HG03575 (cell line): ENCODE results near the gene TNFRSF8.

Source experiments
- ATAC-seq: cut with Tn5 transposase; IDR thresholded peaks from one replicate; pipeline ENCODE4 v1.9.1; 2021; ENCODE audit not compliant: unreplicated experiment, insufficient number of reproducible peaks, low FRiP score; ENCODE audit errors: extremely low read depth

Gene TNFRSF8

DNA sequence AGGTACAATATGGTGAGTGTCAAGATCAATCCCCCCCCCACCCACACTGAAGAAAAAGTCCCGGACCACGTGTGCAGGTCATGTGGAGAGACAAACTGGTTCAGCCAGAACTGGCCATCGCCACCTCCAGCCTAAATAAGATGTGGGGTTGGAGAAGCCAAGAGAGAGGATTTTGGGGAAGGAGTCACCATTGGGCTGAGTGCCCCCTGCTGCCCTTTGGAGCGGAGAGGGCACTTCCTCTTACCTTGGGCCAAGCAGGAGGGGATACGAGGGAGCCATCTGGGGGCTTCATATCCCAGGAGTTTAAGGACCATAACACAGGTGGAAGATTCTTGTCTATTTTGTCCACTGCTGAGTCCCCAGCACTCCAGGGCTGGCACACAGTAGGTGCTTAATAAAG, 101.1 kb downstream of the TNFRSF8 start:
- no peak for ATAC-seq

DNA sequence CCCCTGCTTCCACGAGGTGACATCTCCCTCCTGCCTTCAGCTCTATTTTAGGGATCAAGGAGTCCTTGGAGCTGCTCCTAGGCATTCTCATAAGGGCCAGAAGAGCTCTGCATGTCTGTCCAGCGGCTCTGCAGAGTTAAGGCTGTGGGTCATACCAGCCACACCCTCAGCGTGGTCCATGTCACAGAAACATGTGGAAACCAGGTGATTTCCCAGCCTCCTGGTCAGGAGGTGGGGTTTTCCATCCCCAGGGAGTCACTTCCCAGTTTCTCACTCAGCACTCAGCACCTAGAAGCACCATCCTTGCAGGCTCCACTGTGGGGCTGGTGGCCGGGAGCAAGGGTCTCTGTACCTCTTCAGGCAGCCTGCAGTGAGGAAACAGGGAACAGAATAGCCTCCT, 102.2 kb downstream of the TNFRSF8 start:
- ATAC-seq: no peak

DNA sequence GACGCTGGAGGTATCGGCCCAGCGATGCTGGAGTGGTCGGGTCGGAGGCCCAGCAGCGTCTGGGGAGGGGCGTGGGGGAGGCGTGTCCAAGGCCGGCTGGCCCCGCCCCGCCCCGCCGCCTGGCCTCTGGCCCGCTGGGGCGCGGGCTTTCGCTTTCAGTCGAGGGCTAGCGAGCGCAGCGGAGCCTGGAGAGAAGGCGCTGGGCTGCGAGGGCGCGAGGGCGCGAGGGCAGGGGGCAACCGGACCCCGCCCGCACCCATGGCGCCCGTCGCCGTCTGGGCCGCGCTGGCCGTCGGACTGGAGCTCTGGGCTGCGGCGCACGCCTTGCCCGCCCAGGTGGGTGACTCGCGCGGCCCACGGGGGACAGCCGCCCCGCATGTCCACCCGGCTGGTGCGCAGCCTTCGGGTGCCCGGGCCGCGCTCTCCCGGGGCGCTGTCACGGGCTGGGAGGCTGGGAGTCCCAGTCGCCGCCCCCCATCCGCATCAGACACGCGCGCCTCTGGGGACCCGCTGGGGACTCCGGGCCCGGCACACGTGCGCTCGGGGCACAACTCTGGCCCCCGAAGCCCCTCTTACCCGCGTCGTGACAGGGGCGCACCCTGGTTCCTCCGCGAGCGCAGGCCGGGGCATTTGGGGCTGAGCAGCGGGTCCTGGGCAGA, 103.9 kb downstream of the TNFRSF8 start, which contains the start of gene TNFRSF1B:
Gene TNFRSF1B, plus strand, starts transcription at position 158 of the 659 bp plus-strand sequence. Its CDS starts 101 bp downstream, at position 259.
- no peak for ATAC-seq

DNA sequence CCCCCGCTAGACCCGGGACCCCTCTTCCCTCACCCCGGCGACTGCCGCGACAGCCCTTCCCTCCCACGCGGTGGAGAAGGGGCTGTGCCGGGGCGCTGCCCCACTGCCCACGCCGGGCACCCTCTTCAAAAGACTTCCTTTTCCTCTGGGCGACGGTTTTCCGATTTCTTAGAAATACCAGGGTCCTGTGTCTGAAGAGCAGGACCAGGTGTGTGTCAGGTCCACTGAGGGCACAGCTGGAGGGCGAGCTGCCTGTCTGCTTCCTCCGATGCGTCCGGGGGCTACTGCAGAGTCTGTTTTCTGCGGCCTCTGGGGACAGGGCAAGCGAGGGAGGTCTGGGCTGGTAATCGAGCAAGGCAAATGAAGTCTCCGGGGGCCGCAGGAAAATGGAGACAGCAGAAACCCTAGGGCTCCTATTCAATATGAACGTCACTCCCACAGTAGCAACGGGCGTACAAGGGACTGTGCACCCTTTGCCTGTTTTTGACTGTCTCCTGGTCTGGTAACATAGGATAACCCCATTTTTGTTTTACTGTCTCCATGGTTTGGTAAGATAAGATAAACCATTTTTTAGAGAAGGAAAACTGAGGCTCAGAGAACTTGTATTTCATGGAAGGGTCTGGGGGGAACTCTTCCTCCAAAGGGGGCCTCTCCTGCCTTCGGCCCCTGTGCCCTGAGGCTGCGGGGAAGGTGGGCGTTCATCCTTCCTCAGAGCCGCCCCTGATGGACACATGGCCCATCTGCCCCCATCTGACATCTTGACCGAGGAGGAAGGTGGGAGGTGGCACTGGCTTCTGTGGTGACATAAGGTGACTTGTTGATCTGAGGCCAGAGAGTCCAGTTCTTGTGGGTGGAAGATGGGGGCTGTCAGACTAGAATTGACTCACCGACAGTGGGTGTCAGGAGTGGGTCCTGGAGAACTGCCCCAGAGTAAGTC, 104.7 kb downstream of the TNFRSF8 start:
- no peak for ATAC-seq

DNA sequence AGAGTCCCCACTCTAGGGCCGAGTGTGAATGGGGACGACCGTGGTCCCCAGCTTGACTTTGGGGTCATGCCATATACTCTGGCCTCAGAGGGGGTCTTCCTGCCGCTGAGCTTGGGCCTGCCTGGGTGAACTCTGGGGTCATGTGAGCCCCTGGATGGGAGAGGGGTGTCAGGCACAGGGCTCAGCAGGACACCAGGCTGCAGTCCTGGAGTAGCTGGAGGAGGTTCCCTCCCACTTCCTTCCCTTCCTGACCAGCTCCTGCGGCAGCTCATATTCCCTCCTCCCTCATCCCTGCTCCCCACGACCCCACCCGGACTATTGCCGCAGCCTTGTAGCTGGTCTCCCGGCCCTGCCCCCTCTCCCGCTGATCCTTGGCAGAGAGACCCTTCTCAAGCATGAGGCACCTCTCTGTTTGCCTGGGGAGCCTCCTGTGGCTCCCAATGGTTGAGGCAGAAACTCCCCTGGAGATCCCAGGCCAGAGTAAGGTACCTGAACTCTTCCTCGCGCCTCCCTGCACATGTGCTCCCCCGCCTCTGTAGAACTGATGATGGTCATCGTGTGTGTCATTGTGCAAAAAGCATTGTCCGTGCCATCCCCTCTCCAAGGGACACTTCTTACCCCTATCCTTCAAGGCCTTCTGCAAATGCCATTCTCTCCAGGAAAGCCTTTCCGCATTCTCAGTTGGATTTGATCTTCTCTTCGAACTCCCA, 105.5 kb downstream of the TNFRSF8 start:
- ATAC-seq: no peak

DNA sequence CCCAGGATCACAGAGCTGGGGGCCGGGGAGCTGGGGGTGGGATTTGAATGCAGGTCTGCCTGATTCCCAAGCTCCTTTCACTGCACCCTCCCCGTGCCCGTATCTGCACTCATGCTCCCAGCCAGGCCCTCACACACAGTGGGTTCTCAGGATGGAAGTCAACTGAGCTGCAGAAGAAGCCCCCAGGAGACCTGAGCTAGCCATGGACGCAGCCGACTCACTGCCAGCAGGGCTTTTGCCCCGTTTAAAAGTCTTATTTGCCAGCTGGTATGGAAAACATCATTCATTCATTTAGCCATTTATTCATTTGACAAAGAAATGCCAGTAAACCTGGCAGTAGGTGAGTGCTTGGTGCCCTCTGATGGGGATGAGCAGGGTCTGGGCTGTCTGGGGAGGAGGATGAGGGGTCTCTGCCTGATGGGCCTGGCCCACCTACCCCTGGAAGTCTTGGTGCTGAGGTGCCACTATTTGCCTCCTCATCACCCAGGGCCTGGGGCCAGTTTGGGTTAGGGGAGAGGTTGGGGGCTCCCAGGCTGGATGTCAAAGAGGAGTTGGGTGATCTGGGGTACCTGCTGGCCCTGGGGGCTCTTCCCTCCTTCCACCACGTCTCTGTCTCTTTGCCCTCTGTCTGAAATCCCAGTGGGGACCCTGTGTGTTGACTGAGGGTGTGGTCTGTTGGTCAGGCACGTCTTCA, 106.5 kb downstream of the TNFRSF8 start:
- ATAC-seq: no peak

DNA sequence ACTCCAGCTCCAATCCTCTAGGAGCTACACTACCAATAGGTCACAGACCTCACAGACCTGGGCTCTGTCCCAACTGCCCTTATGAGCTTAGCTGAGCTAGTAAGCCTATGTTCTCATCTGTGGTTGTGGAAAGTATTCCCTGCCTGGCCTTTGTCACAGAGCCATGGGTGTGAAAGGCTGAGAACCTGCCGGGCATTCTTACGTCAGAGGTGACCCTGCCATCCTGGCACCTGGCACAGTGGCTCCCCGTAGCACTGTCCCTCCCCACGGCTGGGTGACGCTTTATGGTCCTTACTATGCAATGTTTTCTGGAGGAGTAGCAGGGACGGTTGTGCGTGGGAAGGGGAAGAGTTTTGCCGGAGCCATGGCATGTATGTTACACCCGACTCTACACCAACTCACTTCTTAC, 107.2 kb downstream of the TNFRSF8 start:
- ATAC-seq: no peak

DNA sequence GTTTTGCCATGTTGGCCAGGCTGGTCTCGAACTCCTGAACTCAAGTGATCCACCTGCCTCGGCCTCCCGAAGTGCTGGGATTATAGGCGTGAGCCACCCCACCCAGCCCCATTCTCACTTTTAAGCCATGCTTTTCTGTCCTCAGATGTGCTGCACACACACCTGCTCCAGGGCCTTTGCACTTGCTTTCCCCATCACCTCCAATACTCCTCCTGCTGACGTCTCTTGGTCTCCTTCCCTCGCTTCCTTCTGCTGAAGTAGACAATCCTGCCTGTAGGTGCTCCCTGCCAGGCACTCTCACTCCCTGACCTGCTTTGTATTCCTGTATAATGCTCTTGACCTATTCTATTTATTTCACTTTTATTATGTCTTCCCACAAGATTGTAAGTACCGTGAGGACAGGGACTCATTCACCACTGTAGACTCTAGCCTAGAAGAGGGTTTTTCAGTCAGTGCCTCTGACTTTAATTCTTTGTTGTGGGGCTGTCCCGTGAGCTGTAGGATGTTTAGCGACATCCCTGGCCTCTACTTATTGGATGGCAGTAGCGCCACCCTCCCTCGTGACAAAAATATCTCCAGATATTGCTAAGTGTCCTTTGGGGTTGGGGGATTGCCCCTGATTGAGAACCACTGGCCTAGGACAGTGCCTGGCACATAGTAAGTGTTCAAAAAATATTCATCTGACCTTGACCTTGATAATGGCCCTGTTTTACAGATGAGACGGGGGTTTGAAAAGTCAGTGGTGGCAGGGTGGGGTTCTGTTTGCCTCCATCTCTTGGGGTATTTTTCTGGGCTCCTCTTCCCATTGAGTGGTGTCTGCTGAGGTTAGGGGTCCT, 108.3 kb downstream of the TNFRSF8 start:
- no peak for ATAC-seq

DNA sequence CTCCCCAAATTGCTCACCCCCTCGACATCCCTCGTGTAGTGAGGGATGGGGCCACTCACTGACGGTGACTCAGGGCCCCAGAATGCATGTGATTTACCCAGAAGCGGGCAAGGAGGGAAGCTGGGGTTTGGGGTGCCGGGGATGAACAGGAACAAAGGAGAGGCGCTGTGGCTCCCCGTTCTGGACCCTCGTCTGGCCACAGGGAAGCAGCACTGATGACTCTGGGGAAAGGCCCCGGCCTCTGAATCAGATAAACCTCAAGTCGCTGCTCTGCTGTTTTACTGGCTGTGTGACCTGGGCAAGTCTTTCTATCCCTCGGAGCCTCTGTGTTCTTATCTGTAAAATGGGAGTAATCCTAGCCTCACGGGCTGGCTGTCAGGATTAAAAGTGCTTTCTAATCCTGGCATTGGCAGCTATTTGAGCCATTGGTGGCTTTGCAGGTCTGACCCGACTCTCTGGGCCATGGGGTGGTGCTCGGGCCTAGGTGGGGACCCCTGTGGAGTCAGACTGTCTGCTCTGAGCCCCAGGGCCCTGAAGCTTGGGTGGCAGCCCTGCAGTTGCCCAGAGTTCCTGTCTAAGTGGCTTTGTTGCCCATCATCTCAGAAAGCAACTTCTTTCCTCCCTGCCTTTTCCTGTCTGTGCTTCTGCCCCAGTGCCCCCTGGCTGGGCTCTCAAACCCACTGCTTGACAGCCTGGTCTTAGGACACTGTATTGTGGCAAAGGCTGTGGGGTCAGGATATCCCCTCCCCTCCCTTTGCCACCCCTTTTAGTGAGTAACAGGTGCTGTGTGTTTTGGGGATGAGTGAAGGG, 109.1 kb downstream of the TNFRSF8 start:
- no peak for ATAC-seq

DNA sequence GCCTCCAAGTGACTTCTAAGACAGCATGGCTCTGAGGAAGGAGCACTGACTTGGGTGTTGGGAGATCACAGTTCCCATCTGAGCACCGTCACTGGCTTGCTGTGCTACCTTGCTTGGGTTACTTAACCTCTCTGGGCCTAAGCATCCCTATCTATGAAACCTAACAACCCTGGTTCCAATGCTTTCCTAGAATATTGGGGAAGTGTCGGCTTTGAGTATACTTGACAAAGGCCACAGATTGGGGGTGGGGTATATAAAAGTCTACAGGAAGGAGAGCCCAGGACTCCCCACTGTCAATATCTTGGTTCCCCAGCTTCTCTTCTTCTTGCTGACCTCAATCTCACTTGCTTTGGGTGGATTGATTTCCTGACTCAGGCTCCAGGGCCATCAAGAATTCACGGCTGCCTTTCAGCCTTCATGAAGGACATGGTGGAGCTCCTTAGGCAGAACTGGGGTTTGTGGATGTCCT, 110.0 kb downstream of the TNFRSF8 start:
- ATAC-seq: no peak

DNA sequence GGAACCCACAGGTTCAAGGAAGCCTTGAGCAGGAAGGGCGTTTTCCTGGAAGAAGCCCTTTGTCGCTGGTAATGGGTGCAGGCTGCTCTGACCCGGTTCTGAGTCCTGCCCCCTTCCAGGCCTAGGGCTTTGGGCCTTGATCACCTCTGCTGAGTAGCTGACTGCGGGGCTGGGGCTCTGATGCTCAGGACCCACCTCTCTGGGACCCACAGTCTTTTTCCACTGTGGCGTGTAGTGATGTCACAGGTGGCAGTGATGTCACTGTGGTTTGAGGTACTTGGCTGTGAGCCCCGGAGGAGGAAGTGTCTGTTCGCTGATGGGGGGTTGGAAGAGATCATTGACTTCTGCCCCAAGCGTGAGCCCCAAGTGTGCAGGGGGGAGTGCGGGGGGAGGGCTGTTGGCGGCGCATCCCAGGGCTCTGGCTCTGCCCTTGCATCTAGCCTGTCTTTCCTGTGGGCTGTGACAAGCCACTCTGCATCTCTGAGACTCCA, 110.6 kb downstream of the TNFRSF8 start:
- ATAC-seq: no peak

DNA sequence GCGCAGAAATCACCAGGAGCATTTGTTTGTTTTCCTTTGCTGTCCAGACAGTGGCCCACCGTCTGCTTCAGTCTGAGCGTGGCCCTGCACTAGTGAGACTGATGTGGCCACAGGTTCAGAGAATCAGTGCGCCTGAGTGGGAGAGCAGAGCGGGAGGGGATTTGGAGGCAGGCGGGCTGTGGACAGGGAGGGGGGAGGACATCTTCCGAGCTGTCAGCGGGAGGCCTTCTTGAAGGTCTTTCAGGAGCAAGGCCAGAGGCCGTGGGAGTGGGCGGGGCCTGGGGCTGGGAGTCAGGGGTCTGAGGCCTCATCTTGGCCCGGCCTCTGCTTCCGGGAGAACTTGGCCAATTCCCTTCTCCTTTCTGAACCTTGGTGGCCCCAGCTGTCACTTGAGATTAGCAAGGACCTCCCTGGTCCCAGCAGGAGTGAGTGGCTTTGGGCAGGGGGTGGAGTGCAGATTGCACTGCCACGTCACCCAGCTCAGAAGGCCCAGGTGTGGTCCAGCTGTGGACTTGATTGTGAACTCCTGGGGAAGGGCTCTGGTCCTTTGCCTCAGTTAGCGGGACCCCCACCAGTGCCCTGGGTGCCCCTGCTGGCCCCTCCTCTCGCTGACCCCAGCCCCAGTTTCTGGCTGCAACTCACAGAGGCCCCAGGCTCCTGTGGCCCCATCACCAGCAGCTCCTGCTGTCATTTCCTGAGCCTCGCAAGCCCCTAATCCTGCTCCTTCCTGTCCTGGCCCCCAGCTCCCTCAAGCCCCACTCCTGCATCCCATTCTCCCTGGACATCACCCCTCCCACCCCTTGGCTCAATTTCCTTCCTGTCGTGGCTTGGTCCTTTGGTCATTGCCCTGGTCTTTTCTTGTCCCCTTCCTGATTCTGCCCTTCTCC, 112.1 kb downstream of the TNFRSF8 start:
- ATAC-seq: no peak

DNA sequence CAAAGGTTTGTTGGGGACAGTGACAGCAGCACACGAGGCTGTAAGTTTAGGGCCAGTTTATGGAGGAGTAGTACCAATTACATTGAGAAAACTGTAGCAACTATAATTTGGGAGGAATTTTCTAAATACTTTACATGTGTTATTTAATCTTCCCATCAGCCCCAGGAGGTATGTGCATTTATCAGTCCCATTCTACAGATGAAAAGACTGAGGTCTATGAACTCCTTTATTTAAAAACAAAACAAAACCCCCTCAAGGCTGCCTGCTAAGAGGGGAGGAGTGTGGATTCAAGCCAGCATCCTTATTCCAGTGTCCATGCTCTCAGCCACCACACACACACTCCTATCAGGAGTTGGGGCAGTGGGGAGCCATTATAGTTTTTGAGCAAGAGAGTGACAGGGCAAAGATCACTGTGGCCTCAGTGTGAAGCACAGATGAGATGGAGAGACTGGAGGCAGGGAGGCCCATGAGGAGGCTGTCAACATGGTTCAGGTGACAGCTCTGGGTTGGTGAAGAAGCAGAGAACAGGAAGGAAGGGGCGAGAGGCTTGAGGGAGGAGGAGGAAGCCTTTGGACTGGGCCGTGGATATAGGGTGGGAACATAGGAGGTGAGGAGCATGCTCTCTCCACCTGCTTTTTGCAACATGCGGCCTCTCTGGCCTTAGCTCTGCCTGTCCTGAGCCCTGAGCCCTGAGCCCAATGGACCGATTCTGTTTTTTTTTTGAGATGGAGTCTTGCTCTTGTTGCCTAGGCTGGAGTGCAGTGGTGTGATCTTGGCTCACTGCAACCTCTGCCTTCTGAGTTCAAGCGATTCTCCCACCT, 113.4 kb downstream of the TNFRSF8 start:
- ATAC-seq: no peak

DNA sequence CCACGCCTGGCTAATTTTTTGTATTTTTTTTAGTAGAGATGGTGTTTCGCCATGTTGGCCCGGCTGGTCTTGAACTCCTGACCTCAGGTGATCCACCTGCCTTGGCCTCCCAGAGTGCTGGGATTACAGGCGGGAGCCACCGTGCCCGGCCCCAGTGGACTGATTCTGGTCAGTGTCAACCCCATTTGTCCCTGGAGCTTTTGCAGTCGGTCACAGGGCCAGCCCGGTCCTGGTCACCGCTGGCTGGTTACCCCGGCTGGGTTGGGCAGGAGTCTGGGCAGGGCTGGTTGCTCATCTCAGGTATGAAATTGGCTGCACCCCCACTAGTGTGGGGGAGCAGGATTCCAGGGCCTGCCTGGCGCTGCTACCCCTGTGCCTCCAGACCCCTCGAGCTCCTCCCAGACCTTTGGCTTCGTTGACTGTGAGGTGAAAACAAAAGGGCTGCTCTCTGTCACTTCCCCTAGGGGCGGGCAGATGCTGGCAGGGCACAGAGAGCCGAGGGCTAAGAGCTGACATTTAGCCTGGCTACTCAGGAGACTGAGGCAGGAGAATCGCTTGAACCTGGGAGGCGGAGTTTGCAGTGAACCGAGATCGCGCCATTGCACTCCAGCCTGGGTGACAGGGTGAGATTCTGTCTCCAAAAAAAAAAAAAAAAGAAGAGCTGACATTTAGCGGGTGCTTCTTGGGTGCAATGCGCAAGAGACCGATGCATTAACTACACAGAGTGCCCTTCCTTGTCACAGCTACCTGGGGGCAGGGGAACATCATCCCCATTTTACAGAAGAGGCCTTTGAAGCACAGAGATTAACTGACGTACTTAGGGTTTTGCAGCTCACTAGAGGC, 114.3 kb downstream of the TNFRSF8 start:
- no peak for ATAC-seq

DNA sequence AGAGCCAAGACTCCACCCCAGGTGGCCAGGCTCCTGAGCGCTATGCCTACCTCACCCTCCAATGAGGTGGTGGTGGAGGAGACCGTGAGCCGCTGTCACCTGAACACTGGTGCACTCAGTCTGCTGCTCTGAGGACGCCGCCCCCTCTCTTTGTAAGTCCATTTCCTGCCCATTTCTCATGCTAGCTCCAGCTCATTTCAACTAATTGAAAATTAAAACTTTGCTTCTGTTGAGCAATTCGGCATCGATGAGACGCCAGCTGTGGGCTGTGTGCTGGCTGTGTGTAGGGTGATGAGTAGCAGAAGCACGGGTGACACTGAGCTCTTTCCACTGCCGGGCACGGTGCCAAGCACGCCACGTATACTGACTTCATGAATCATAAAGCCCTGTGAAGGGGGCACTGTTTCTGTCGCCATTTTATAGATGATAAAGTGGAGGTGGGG, 114.9 kb downstream of the TNFRSF8 start:
- no peak for ATAC-seq
